Measurements from ENCODE around the gene ASAP3.

Gene ASAP3

DNA sequence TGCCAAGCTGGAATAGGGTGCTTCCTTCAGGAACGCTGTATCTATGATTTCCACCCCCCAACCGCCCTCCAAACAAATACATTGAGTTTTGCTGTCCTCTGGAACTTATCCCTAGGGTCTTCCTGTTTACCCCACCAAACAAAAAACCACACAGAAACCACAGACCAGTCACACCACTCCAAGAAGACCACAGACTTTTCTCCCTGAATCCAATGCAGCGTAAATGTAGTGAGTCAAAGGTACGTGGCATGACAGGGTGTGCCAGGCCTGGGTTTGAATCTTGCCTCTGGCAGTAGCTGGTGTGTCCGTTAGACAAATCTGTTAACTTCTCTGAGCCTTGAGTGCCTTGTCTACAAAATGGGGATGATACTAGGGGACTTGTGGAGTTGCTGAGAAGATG lies 27.8 kb downstream of the ASAP3 start:
- H3K9ac ChIP-seq (ENCODE audit: low read depth, low read length) = no peak overlapping the region
- H3K9me3 ChIP-seq (ENCODE audit: control insufficient read depth, insufficient read depth, low read length) = no peaks in the 10 kb centered on the region
- H3K4me1 ChIP-seq (ENCODE audit: insufficient read depth, low read length) = no peaks in the 10 kb centered on the region
- 0 out of 2 replicates have a peak, but pooled peaks cover 3% of the 10 kb centered on the region for H3K36me3 ChIP-seq (ENCODE audit: insufficient read depth, low read length)

GRCh38 chr1:23453455-23454000 lies 30.5 kb downstream of the ASAP3 start:
- no peaks in the 10 kb centered on the region for H3K4me1 ChIP-seq (ENCODE audit: insufficient read depth, low read length)
- 0 out of 2 replicates have a peak, but pooled peaks cover 3% of the 10 kb centered on the region for H3K36me3 ChIP-seq (ENCODE audit: insufficient read depth, low read length)
- H3K9ac ChIP-seq (ENCODE audit: low read depth, low read length) = no peak overlapping the region
- H3K9me3 ChIP-seq (ENCODE audit: control insufficient read depth, insufficient read depth, low read length) = no peaks in the 10 kb centered on the region

- Histone ChIP-seq H3K9me3 (ENCODE audit: control insufficient read depth, insufficient read depth, low read length) (no peaks in the 10 kb centered on the region), H3K36me3 (ENCODE audit: insufficient read depth, low read length) (0 out of 2 replicates have a peak, but pooled peaks cover 3% of the 10 kb centered on the region), H3K9ac (ENCODE audit: low read depth, low read length) (no peak overlapping the region), H3K4me1 (ENCODE audit: insufficient read depth, low read length) (no peaks in the 10 kb centered on the region)
These were observed 32.0 kb downstream of the ASAP3 start for GRCh38 chr1:23452011-23452411.

- H3K9ac ChIP-seq (ENCODE audit: low read depth, low read length) = no peak overlapping the region
- no peaks in the 10 kb centered on the region for H3K9me3 ChIP-seq (ENCODE audit: control insufficient read depth, insufficient read depth, low read length)
- H3K36me3 ChIP-seq (ENCODE audit: insufficient read depth, low read length) = 0 out of 2 replicates have a peak, but pooled peaks cover 3% of the 10 kb centered on the region
- no peaks in the 10 kb centered on the region for H3K4me1 ChIP-seq (ENCODE audit: insufficient read depth, low read length)
These were observed 32.5 kb downstream of the ASAP3 start for GRCh38 chr1:23451441-23451840.

- no peaks in the 10 kb centered on the region for H3K9me3 ChIP-seq (ENCODE audit: control insufficient read depth, insufficient read depth, low read length)
- H3K4me1 ChIP-seq (ENCODE audit: insufficient read depth, low read length) = no peaks in the 10 kb centered on the region
- H3K36me3 ChIP-seq (ENCODE audit: insufficient read depth, low read length) = 0 out of 2 replicates have a peak, but pooled peaks cover 3% of the 10 kb centered on the region
- no peak overlapping the region for H3K9ac ChIP-seq (ENCODE audit: low read depth, low read length)
These were observed 33.1 kb downstream of the ASAP3 start for GRCh38 chr1:23450894-23451293.

- 0 out of 2 replicates have a peak, but pooled peaks cover 3% of the 10 kb centered on the region for H3K36me3 ChIP-seq (ENCODE audit: insufficient read depth, low read length)
- H3K9ac ChIP-seq (ENCODE audit: low read depth, low read length) = no peak overlapping the region
These were observed 34.0 kb downstream of the ASAP3 start for GRCh38 chr1:23449958-23450357.

GRCh38 chr1:23449306-23449705 lies 34.7 kb downstream of the ASAP3 start:
- no peaks in the 10 kb centered on the region for H3K9me3 ChIP-seq (ENCODE audit: control insufficient read depth, insufficient read depth, low read length)
- no peaks in the 10 kb centered on the region for H3K4me1 ChIP-seq (ENCODE audit: insufficient read depth, low read length)
- 0 out of 2 replicates have a peak, but pooled peaks cover under 1% of the 10 kb centered on the region for H3K36me3 ChIP-seq (ENCODE audit: insufficient read depth, low read length)
- H3K9ac ChIP-seq (ENCODE audit: low read depth, low read length) = no peak overlapping the region

More at GRCh38 chr1:23449958-23450357, 34.0 kb downstream of the ASAP3 start:
- Histone ChIP-seq H3K9me3 (ENCODE audit: control insufficient read depth, insufficient read depth, low read length) (no peaks in the 10 kb centered on the region), H3K4me1 (ENCODE audit: insufficient read depth, low read length) (no peaks in the 10 kb centered on the region)

- no peaks in the 10 kb centered on the region for H3K36me3 ChIP-seq (ENCODE audit: insufficient read depth, low read length)
- H3K4me1 ChIP-seq (ENCODE audit: insufficient read depth, low read length) = no peaks in the 10 kb centered on the region
- H3K9me3 ChIP-seq (ENCODE audit: control insufficient read depth, insufficient read depth, low read length) = no peaks in the 10 kb centered on the region
- H3K9ac ChIP-seq (ENCODE audit: low read depth, low read length) = no peak overlapping the region
These were observed 35.1 kb downstream of the ASAP3 start for GRCh38 chr1:23448846-23449245.

GRCh38 chr1:23446661-23447310 lies 37.2 kb downstream of the ASAP3 start:
- H3K4me1 ChIP-seq (ENCODE audit: insufficient read depth, low read length) = no peaks in the 10 kb centered on the region
- H3K36me3 ChIP-seq (ENCODE audit: insufficient read depth, low read length) = 0 out of 2 replicates have a peak, but pooled peaks cover 4% of the 10 kb centered on the region
- H3K9me3 ChIP-seq (ENCODE audit: control insufficient read depth, insufficient read depth, low read length) = no peaks in the 10 kb centered on the region
- H3K9ac ChIP-seq (ENCODE audit: low read depth, low read length) = no peak overlapping the region

- Histone ChIP-seq H3K36me3 (ENCODE audit: insufficient read depth, low read length) (peaks cover 4% of the 10 kb centered on the region; the same call in 1 of the 2 replicates), H3K9ac (ENCODE audit: low read depth, low read length) (no peak overlapping the region), H3K9me3 (ENCODE audit: control insufficient read depth, insufficient read depth, low read length) (no peaks in the 10 kb centered on the region), H3K4me1 (ENCODE audit: insufficient read depth, low read length) (no peaks in the 10 kb centered on the region)
These were observed 39.2 kb downstream of the ASAP3 start for GRCh38 chr1:23444596-23445390.

DNA sequence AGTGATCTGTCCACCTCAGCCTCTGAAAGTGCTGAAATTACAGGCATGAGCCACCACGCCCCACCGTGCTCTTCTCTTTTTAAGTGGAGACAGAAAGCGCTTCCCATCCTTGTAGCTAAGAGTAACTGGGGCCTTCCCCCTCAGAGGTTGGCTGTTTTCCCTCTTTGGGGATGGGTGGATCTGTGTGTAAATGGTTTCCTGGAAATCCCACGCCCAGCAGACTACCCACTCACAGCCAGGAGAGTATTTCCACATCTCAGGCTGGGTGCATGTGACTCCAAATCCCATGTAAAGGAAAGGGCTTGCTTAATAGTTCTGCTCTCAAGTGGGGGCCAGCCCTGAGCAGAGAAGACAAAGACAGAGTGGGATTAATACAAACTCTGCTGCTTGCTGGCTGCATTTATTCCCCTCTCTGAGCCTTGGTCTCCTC lies 39.9 kb downstream of the ASAP3 start:
- no peak overlapping the region for H3K9ac ChIP-seq (ENCODE audit: low read depth, low read length)
- peaks cover 4% of the 10 kb centered on the region; the same call in 1 of the 2 replicates for H3K36me3 ChIP-seq (ENCODE audit: insufficient read depth, low read length)
- H3K4me1 ChIP-seq (ENCODE audit: insufficient read depth, low read length) = no peaks in the 10 kb centered on the region
- no peaks in the 10 kb centered on the region for H3K9me3 ChIP-seq (ENCODE audit: control insufficient read depth, insufficient read depth, low read length)

DNA sequence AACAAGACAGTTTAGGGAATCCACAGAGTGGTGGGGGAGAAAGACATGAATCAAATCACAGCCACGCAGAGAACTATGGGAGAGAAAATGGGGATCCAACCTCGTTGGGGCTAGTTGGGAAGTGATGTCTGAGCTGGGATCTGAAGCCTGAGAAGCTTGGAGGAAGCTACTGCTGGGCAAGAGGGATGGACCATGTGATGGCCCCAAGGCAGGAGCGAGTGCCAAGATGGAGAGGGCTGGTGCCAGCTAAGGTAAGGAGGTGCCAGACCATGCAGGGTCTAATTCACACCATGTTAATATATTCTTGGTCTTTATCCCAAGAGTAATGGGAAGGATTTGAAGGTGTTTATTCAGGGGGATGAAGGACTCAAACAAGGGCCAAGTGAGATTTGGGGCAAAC lies 41.2 kb downstream of the ASAP3 start:
- no peaks in the 10 kb centered on the region for H3K9me3 ChIP-seq (ENCODE audit: control insufficient read depth, insufficient read depth, low read length)
- no peak overlapping the region for H3K9ac ChIP-seq (ENCODE audit: low read depth, low read length)
- peaks cover 4% of the 10 kb centered on the region; the same call in 1 of the 2 replicates for H3K36me3 ChIP-seq (ENCODE audit: insufficient read depth, low read length)
- no peaks in the 10 kb centered on the region for H3K4me1 ChIP-seq (ENCODE audit: insufficient read depth, low read length)

DNA sequence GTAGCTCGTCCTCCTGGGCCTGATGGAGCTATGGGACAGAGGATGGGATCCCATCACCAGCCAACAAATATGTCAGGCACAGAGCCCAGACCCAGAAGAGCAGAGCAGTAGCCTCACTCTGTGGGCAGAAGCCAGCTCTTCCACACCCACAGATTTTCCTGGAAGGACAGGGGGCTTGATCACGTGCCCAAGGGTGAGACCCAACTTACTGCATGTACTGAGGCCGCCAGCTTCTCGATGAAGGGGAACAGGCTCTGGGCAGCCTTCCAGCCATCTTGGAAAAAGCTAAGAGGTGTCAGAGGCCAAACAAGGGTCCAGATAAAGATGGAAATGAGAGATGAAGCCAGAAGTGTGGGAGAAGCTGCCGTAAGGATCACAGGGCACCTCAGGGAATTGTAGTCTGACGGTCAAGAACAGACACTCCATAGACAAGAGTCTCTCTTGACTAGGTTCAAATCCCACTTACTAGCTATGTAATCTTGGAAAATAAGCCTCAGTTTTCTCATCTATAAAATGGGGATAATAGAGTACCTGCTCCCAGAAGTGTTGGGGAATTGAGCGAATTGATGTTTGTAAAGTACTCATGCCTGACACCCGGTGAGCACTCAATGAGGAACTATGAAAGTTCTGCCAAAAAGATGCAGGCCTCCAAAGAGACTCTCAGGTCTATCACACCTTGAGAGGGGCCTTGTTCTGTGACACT lies 42.4 kb downstream of the ASAP3 start:
- no peaks in the 10 kb centered on the region for H3K4me1 ChIP-seq (ENCODE audit: insufficient read depth, low read length)
- no peak overlapping the region for H3K9ac ChIP-seq (ENCODE audit: low read depth, low read length)
- H3K36me3 ChIP-seq (ENCODE audit: insufficient read depth, low read length) = peaks cover 4% of the 10 kb centered on the region; the same call in 1 of the 2 replicates

GRCh38 chr1:23438545-23438944 lies 45.4 kb downstream of the ASAP3 start:
- Histone ChIP-seq H3K9me3 (ENCODE audit: control insufficient read depth, insufficient read depth, low read length) (no peaks in the 10 kb centered on the region), H3K4me1 (ENCODE audit: insufficient read depth, low read length) (no peaks in the 10 kb centered on the region), H3K9ac (ENCODE audit: low read depth, low read length) (no peak overlapping the region), H3K36me3 (ENCODE audit: insufficient read depth, low read length) (peaks cover 4% of the 10 kb centered on the region; the same call in 1 of the 2 replicates)

More for the DNA sequence above, 42.4 kb downstream of the ASAP3 start:
- H3K9me3 ChIP-seq (ENCODE audit: control insufficient read depth, insufficient read depth, low read length) = no peaks in the 10 kb centered on the region
